ENCODE data around the gene ARR3.
"Not testable (repeated sequence)": the region's sequence is repeated elsewhere in the genome, so short reads cannot be mapped to it uniquely, and the experiment has no call there.

Gene ARR3

DNA sequence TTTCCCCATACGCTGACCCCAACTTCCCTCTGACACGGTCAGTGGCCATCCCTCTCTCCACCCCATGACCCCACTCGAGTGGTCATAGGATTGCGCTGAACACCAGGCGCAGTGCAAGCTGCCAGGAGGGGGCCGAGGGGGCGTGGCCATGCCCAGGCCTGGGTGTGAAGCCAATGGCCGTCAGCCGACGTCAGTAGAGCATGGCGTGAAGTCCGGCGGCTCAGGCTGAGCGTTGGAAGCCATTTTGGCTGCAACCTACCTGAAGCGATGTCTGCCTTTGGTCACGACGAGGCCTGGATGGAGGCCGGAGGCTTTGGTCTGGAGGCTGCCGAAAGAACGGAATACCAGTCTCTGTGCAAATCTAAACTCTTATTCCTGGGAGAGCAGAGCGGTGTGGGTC, 13.8 kb downstream of the ARR3 start, which contains the start of gene RAB41:
RAB41 (plus strand) TSS at position 222 of the 400 bp plus-strand sequence; CDS start at position 268, 46 bp downstream.
- no peak for DNase-seq

DNA sequence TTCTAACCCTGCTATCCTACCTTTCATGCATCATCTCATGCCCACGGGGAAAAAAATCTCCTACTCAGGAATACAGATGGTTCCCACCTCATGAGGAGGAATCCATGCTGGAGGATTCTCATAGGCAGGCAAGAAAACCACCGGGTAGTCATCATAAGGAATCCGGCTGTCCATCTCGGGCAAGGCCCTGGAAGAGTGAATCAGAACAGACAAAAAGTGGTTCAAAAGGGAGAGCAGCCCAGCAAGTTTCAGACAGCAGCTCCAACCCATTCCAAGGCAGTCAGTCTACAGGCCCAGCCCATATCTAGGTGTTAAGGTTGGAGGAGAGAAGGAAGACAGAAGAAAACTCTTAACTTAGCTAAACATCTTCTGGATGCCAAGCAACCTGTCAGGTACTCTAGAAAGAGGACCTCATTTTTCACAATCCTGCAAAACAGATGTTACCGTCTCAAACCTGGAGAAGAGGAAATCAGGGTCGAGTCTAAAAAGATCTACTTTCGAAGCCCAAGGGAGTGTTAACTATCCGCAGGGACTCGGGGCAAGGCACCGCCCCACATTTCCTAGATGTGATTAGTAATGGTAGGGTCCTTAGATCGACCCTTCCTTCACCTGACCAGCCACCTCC, 21.1 kb downstream of the ARR3 start:
- no peak for DNase-seq

GRCh38 chrX:70289793-70290770, 21.9 kb downstream of the ARR3 start, which contains the start of the genes KIF4A and PDZD11:
Gene KIF4A (plus strand): TSS chrX:70290104. CDS start chrX:70290459, 355 bp downstream.
Gene PDZD11 (minus strand): TSS chrX:70289927. CDS start chrX:70289341, 586 bp downstream.
- peak; percentile 39 to 64 (median 50) for DNase-seq

- DNase-seq = no peak
These were observed 24.7 kb downstream of the ARR3 start for GRCh38 chrX:70292788-70293187.

DNA sequence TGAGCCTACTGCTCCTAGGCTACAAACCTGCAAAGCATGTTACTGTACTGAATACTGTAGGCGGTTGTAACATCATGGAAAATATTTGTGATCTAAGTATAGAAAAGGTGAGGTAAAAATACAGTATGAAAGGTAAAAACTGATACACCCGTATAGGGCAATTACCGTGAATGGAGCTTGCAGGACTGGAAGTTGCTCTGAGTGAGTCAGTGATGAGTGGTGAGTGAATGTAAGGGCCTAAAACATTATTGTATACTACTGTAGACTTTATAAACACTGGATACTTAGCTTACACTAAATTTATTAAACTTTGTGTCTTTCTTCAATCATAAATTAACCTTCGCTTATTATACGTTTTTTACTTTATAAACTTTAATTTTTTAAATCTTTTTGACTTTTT, 25.5 kb downstream of the ARR3 start:
- DNase-seq = no peak

- no peak for DNase-seq
These were observed 33.6 kb downstream of the ARR3 start for GRCh38 chrX:70301716-70302115.

DNA sequence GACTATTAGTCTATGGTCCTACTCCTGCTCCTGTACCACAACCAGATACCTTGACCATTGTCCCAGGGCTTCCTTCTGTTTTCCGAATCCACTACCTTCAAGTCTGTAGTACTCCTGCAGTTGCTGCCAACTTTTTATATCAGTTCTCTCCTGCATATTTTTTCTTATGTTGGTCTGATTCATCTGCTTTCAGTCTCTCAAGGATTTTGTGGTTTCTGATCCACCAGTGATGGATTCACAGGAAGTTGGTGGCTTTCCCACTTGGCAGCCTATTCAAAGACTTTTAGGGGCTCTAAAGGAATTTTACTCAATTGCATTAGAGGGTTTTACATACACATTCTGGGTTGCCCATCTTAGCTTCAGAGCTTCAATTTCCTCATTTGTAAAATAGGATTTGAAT, 45.4 kb downstream of the ARR3 start:
- no peak for DNase-seq

- DNase-seq = no peak
These were observed 54.6 kb downstream of the ARR3 start for GRCh38 chrX:70322784-70323183.

GRCh38 chrX:70323628-70324027, 55.5 kb downstream of the ARR3 start:
- DNase-seq = not testable (repeated sequence)

GRCh38 chrX:70324326-70324725, 56.2 kb downstream of the ARR3 start:
- no peak for DNase-seq

DNA sequence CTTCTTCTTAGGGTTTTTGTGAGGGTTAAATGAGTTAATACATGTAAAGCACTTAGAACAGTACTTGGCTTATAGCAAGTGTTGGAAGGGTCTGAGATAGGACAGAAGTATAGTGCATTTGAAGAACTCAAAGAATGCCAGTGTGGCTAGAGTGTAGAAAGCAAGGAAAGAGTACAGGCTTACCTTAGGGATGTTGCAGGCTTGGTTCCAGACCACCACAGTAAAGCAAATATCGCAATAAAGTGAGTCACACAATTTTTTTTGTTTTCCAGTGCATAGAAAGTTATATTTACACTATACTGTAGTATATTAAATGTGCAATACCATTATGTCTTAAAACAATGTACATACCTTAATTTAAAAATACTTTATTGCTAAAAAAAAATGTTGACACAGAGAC, 63.0 kb downstream of the ARR3 start:
- no peak for DNase-seq
